D721Med (cell line): ENCODE data around the gene LSR.
"Not testable (repeated sequence)": the region's sequence is repeated elsewhere in the genome, so short reads cannot be mapped to it uniquely, and the experiment has no call there.

Experiments used
- DNase-seq: peaks from one replicate; pipeline ENCODE4 v3.0.0; 2011; ENCODE audit warnings: low spot score; ENCODE audit not compliant: insufficient read length
- FAIRE-seq: peaks from 2 replicates; lab custom pipeline; 2011; peaks lifted over from hg19 to GRCh38; lab: Jason Lieb, UNC
- TF ChIP-seq, protein P1 (sequence below): IDR thresholded peaks from 2 replicates; pipeline ENCODE4 v1.5.1; 2012; ENCODE audit warnings: mild to moderate bottlenecking, control low read depth; ENCODE audit not compliant: insufficient read depth; ENCODE audit errors: missing control alignments

LSR gene

DNA sequence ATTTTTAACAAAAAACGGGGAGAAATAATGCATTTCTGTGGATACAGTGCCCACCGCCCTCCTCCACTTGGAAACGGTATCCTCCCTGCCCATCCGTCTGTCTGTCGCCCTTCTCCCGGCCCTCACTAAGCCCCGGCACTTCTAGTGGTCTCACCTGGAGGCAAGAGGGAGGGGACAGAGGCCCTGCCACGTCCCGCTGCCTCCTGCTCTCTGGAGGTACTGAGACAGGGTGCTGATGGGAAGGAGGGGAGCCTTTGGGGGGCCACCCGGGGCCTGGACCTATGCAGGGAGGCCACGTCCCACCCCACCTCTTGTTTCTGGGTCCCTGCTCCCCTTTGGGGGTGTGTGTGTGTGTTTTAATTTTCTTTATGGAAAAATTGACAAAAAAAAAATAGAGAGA lies 30.6 kb downstream of the LSR start:
- TF ChIP-seq, protein P1, sequence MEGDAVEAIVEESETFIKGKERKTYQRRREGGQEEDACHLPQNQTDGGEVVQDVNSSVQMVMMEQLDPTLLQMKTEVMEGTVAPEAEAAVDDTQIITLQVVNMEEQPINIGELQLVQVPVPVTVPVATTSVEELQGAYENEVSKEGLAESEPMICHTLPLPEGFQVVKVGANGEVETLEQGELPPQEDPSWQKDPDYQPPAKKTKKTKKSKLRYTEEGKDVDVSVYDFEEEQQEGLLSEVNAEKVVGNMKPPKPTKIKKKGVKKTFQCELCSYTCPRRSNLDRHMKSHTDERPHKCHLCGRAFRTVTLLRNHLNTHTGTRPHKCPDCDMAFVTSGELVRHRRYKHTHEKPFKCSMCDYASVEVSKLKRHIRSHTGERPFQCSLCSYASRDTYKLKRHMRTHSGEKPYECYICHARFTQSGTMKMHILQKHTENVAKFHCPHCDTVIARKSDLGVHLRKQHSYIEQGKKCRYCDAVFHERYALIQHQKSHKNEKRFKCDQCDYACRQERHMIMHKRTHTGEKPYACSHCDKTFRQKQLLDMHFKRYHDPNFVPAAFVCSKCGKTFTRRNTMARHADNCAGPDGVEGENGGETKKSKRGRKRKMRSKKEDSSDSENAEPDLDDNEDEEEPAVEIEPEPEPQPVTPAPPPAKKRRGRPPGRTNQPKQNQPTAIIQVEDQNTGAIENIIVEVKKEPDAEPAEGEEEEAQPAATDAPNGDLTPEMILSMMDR, result no peak
- DNase-seq (no peak), FAIRE-seq (no peak)

DNA sequence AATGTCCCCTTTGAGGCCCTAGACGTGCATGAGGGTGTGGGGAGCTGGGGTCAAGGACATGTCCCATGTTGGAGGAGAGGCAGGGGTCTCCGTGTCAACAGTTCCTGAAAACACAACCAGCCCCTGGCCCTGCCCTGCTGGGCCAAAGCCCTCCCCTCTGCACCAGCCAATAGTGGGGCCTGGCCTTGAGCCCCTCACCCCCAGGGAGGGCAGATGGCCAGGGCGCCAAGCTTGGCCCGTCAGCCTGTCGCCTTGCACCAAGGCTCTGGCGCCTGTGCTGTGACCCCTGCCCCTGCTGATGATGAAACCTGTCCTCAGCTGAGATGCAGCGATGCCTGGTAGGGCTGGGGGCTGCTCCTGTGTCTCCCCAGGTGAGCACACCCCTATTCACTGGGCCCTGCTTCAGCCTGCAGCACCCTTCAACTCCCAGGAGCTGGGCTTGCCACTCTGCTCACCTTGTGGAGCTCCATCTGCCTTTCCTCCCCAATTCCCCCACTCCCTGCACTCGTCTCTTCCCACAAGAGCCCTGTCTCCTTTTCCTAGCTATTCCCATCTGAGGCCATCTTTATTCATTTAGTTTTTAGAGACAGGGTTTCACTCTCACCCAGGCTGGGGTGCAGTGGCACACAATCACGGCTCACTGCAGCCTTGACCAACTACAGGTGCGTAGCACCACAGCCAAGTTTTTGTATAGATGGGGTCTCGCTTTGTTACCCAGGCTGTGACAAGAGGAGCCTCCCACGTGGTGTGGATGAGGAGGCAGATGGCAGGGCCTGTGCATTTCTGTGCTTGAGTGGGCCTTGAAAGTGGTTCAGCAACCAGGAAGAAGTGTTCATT lies 31.4 kb downstream of the LSR start:
- TF ChIP-seq, protein P1, result no peak
- no peak for FAIRE-seq
- no peak for DNase-seq

DNA sequence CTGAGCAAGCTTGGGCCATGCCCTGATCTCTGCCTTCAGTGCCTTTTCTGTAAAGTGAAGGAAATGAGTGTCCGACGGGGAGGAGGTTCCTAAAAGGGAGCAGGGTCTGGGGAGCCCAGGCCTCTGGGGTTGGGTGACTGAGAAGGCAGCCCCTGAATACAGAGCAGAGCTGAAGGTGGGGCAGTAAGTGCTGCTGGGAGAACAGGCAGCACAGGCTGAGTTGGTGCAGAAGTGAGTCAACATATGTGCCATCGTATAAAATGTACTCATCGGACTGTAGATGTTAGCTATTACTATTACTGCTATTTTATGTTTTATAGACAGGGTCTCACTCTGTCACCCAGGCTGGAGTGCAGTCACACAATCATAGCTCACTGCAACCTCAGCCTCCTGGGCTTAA lies 32.5 kb downstream of the LSR start:
- no peak for DNase-seq
- FAIRE-seq, result no peak
- TF ChIP-seq, protein P1, result no peak

DNA sequence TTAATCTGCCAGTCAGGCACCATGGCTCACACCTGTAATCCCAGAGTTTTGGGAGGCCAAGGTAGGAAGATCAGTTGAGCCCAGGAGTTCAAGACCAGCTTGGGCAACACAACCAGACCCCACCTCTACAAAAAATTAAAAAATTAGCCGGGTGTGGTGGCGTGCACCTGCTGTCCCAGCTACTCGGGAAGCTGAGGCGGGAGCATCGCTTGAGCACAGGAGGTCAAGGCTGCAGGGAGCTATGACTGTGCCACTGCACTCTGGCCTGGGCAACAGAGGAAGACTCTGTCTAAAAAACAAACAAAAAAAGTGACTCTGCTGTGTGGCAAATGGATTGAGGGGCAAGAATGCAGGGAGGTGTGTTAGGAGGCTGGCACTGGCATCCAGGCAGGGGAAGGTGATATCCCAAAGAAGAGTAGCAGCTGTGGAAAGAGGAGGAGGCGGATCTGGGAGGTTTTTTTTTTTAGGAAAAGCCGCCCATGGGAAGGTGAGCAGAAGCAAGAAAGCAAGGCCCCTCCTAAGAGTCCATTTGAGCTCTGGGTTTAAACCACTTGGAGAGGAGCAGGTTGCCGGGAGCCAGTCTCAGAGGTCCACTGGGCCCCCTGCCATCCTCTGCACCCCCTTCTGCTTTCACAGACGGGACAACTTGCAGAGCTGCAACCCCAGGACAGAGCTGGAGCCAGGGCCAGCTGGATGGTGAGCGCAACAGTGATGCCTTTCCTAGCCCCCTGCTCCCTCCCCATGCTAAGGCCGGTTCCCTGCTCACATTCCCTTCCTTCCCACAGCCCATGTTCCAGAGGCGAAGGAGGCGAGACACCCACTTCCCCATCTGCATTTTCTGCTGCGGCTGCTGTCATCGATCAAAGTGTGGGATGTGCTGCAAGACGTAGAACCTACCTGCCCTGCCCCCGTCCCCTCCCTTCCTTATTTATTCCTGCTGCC lies 35.6 kb downstream of the LSR start:
- FAIRE-seq, result no peak

DNA sequence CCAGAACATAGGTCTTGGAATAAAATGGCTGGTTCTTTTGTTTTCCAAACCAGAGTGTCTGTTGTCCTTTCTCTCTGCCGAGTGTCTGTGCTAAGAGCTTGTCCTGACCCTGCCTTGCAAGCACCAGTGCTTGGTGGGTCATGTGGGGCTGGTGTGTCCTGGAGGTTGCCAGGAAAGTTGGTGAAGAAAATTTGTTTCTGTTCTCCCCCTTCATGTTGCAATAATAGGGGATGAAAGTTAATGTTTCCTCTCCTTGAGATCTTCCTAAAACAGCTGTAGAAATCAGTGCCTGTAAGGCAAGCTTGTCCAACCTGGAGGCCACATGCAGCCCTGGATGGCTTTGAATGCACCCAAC lies 36.3 kb downstream of the LSR start:
- no peak for DNase-seq
- FAIRE-seq, result no peak
- TF ChIP-seq, protein P1, result no peak

More for the DNA sequence above, 35.6 kb downstream of the LSR start:
- DNase-seq, result no peak
- TF ChIP-seq, protein P1, result no peak

DNA sequence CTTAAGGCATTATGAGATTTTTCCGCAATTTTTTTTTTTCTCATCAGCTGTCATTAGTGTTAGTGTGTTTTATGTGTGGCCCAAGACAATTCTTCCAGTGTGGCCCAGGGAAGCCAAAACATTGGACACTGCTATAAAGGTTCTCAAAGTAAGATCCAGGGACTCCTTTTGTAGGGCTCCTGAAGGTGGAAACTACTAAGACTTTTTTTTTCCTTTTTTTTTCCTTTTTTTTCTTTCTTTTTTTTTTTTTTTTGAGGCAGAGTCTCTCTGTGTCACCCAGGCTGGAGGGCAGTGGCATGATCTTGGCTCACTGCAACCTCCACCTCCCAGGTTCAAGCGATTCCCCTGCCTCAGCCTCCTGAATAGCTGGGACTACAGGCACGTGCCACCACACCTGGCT lies 36.7 kb downstream of the LSR start:
- FAIRE-seq, result not testable (repeated sequence)

DNA sequence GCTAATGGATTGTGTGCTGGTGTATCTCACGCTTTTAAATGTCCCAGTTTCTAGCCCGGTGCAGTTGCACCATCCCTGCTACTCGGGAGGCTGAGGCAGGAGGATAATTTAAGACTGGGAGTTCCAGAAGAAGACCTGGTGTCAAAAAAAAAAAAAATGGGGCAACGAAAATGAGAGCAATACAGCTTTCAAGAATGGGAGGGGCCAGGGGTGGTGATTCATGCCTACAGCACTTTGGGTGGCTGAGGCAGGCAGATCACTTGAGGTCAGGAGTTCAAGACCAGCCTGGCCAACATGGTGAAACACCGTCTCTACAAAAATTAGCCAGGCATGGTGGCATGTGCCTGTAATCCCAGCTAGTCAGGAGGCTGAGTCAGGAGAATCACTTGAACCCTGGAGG lies 37.3 kb downstream of the LSR start:
- DNase-seq, FAIRE-seq: not testable (repeated sequence)

More for the DNA sequence above, 36.7 kb downstream of the LSR start:
- DNase-seq, result not testable (repeated sequence)

DNA sequence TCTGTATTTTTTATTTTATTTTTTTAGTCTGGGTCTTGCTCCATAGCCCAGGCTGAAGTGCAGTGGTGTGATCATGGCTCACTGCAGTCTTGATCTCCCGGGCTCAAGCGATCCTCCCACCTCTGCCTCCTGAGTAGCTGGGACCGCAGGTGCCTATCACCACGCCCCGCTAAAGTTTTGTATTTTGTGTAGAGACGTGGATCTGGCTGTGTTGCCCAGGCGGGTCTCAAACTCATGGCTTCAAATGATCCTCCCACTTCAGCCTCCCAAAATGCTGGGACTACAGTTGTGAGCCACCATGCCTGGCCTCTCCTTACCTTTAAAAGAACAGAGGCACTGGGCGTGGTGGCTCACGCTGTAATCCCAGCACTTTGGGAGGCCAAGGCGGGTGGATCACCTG lies 38.9 kb downstream of the LSR start:
- no peak for DNase-seq
- TF ChIP-seq, protein P1, result no peak
- no peak for FAIRE-seq
